HepG2 (cell line): ENCODE measurements around the gene MLLT11. TPM values are rescaled to one million over a fixed set of nuclear protein-coding genes. Genes with fewer than 3 reads are reported as not detected.
A peak's percentile ranks its signal among the peaks of the same experiment; 100 is the strongest.

ENCODE experiments used
- ATF1 ChIP-seq: IDR thresholded peaks from 2 replicates; pipeline ENCODE4 v1.6.1; 2016; ENCODE audit warnings: mild to moderate bottlenecking, control low read depth
- DNMT1 ChIP-seq: sonication (generic); formaldehyde crosslinking; IDR thresholded peaks from 2 replicates; pipeline ENCODE4 v1.5.1; 2020; ENCODE audit warnings: mild to moderate bottlenecking, missing genetic modification reagents
- HDAC6 ChIP-seq: fragments of 200-600 bp; sonication (generic); IDR thresholded peaks from 2 replicates; pipeline ENCODE4 v1.7.0; 2017; ENCODE audit warnings: mild to moderate bottlenecking, antibody characterized with exemption, low read length, low read depth
- KDM6A ChIP-seq: IDR thresholded peaks from 2 replicates; pipeline ENCODE4 v1.6.1; 2016; ENCODE audit warnings: low read depth
- MED13 ChIP-seq: sonication (generic); formaldehyde crosslinking; IDR thresholded peaks from 2 replicates; pipeline ENCODE4 v1.5.0; 2020; ENCODE audit warnings: missing genetic modification reagents
- PAF1 ChIP-seq: IDR thresholded peaks from 2 replicates; pipeline ENCODE4 v1.6.1; 2016; ENCODE audit warnings: missing genetic modification reagents, missing compliant biosample characterization
- PAX8 ChIP-seq: sonication (generic); formaldehyde crosslinking; IDR thresholded peaks from 2 replicates; pipeline ENCODE4 v1.8.0; 2022; ENCODE audit warnings: mild to moderate bottlenecking, missing genetic modification reagents, borderline replicate concordance
- TAF1 ChIP-seq: sonication (generic); formaldehyde crosslinking; IDR thresholded peaks from 2 replicates; pipeline ENCODE4 v1.4.0; 2020; ENCODE audit warnings: missing genetic modification reagents
- ZBTB1 ChIP-seq: sonication (generic); formaldehyde crosslinking; IDR thresholded peaks from 2 replicates; pipeline ENCODE4 v1.4.0; 2020; ENCODE audit warnings: missing genetic modification reagents, borderline replicate concordance
- ZNF124 ChIP-seq: sonication (generic); formaldehyde crosslinking; IDR thresholded peaks from 2 replicates; pipeline ENCODE4 v1.4.0; 2020; ENCODE audit warnings: missing genetic modification reagents
- ZNF180 ChIP-seq: sonication (generic); formaldehyde crosslinking; IDR thresholded peaks from 2 replicates; pipeline ENCODE4 v1.4.0; 2020; ENCODE audit warnings: low read depth, missing genetic modification reagents, borderline replicate concordance
- ZNF546 ChIP-seq: sonication (generic); formaldehyde crosslinking; conservative IDR thresholded peaks from 2 replicates; pipeline ENCODE4 v1.8.1; 2023; ENCODE audit warnings: mild to moderate bottlenecking, missing genetic modification reagents
- ZNF572 ChIP-seq: sonication (generic); formaldehyde crosslinking; IDR thresholded peaks from 2 replicates; pipeline ENCODE4 v1.5.1; 2020; ENCODE audit warnings: mild to moderate bottlenecking, missing genetic modification reagents
- ZNF720 ChIP-seq: sonication (generic); formaldehyde crosslinking; IDR thresholded peaks from 2 replicates; pipeline ENCODE4 v1.4.0; 2020; ENCODE audit warnings: missing genetic modification reagents
- ZNF839 ChIP-seq: sonication (generic); formaldehyde crosslinking; IDR thresholded peaks from 2 replicates; pipeline ENCODE4 v1.4.0; 2020; ENCODE audit warnings: missing genetic modification reagents, mild to moderate bottlenecking, borderline replicate concordance
- ZSCAN25 ChIP-seq: sonication (generic); formaldehyde crosslinking; IDR thresholded peaks from 2 replicates; pipeline ENCODE4 v1.8.0; 2022; ENCODE audit warnings: mild to moderate bottlenecking, missing genetic modification reagents
- polyA plus RNA-seq, 8 experiments: library from polyadenylated mRNA; depleted of rRNA in 3 of 8; stranded (reverse) in 7 of 8; unstranded in 1 of 8; fragments of >200 nt; fragmentation: Illumina TruSeq in 4 of 8; extraction: Trizol in 4 of 8; gene quantifications; 2 replicates each; pipeline versions ENCODE4 v1.2.1 to v1.2.3, GENCODE V29; 2011 to 2016; ENCODE audit warnings: low read depth in 4 of 8, missing spikeins in 1 of 8, mixed read lengths in 1 of 8; ENCODE audit not compliant: insufficient read depth in 1 of 8
- total RNA-seq, 5 experiments: library from RNA; depleted of rRNA; stranded (reverse); fragments of >200 nt; fragmentation: Illumina TruSeq; extraction: Trizol; gene quantifications; 2 replicates each; pipeline ENCODE4 v1.2.3, GENCODE V29; 2016; ENCODE audit warnings: low read depth in 1 of 5
- TF ChIP-seq, protein P1 (sequence below): sonication (generic); formaldehyde crosslinking; IDR thresholded peaks from 2 replicates; pipeline ENCODE4 v1.4.0; 2020; ENCODE audit warnings: missing genetic modification reagents
- TF ChIP-seq, protein P2 (sequence below): sonication (generic); formaldehyde crosslinking; IDR thresholded peaks from 2 replicates; pipeline ENCODE4 v1.8.1; 2023; ENCODE audit warnings: missing genetic modification reagents, inconsistent platforms, borderline replicate concordance
- TF ChIP-seq, protein P3 (sequence below): sonication (generic); formaldehyde crosslinking; IDR thresholded peaks from 2 replicates; pipeline ENCODE4 v1.4.0; 2020; ENCODE audit warnings: missing genetic modification reagents, mild to moderate bottlenecking, borderline replicate concordance
- TF ChIP-seq, protein P4 (sequence below): sonication (generic); formaldehyde crosslinking; IDR thresholded peaks from 2 replicates; pipeline ENCODE4 v1.5.0; 2020; ENCODE audit warnings: missing genetic modification reagents
- TF ChIP-seq, protein P5 (sequence below): sonication (generic); formaldehyde crosslinking; IDR thresholded peaks from 2 replicates; pipeline ENCODE4 v1.8.1; 2022; ENCODE audit warnings: low read depth, mild to moderate bottlenecking, missing genetic modification reagents
- TF ChIP-seq, protein P6 (sequence below): sonication (generic); formaldehyde crosslinking; IDR thresholded peaks from 2 replicates; pipeline ENCODE4 v1.8.1; 2023; ENCODE audit warnings: mild to moderate bottlenecking, missing genetic modification reagents, borderline replicate concordance

MLLT11 gene
- total and polyA plus RNA-seq, 2 of the 13 experiments (the other 11 are each of a cell fraction or from before 2014, with no cell fraction given): 0.21 to 0.22 TPM

DNA sequence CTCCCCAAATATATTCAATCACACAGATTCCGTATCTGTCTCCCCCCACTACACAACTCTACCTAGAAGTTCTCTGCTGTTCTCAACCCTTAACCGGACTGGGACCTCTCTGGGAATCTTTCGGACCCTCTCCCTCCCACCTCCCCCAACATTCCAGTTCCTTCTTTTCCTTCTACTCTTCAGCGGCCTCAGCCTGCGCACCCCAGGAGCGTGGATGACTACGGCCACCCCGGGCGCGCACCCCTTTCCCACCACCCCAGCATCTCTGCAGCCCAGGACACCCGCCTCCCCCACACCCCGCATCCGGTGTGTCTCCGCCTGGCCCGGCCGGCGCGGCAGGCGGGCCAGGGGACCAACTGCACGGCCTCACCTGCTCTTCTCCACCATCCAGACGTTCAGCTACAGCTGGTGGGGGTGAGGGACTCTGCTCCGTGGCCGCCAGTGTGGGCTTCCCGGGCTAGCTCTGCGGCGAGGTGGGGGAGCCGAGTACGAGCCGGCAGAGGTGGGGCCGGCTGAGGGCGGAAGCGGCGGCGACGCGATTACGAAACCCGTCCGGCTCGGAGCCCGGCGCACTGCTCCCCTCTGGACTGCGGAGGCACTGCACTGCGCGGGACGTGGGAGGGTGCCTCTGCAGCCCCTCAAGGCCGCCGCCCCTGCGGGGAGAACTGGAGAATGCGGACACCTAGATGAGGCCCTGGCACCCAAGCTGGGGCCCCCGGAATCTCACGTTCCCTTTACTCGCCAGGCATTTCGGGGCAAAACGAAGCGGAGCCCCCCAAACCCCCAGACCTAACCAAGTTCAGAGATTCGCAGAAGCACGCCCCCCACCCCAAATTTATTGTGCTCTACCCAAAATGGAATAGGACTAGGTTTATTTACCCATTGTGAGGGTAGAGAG lies 839 bp upstream of the MLLT11 start, which contains the start of gene CDC42SE1 (continued):
- TF ChIP-seq ZNF839 (CRISPR knock-in tag) (peak; percentile 87; the same call in 1 of the 2 replicates), ZNF546 (no peak), ZNF720 (CRISPR knock-in tag) (no peak), ATF1 (CRISPR knock-in tag) (no peak), HDAC6 (no peak), TAF1 (peak; percentile 45; the same call in 1 of the 2 replicates), ZBTB1 (CRISPR knock-in tag) (no peak), ZSCAN25 (CRISPR knock-in tag) (peak; percentile 91), PAF1 (CRISPR knock-in tag) (no peak), DNMT1 (CRISPR knock-in tag) (no peak), ZNF124 (CRISPR knock-in tag) (peak; percentile 69; the same call in 1 of the 2 replicates), KDM6A (no peak), MED13 (peak; percentile 24; the same call in 1 of the 2 replicates), PAX8 (CRISPR knock-in tag) (no peak), ZNF180 (CRISPR knock-in tag) (no peak), ZNF572 (CRISPR knock-in tag) (no peak; the same call in 1 of the 2 replicates)
- TF ChIP-seq, protein P1, sequence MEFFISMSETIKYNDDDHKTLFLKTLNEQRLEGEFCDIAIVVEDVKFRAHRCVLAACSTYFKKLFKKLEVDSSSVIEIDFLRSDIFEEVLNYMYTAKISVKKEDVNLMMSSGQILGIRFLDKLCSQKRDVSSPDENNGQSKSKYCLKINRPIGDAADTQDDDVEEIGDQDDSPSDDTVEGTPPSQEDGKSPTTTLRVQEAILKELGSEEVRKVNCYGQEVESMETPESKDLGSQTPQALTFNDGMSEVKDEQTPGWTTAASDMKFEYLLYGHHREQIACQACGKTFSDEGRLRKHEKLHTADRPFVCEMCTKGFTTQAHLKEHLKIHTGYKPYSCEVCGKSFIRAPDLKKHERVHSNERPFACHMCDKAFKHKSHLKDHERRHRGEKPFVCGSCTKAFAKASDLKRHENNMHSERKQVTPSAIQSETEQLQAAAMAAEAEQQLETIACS: no peak
- TF ChIP-seq, protein P2, sequence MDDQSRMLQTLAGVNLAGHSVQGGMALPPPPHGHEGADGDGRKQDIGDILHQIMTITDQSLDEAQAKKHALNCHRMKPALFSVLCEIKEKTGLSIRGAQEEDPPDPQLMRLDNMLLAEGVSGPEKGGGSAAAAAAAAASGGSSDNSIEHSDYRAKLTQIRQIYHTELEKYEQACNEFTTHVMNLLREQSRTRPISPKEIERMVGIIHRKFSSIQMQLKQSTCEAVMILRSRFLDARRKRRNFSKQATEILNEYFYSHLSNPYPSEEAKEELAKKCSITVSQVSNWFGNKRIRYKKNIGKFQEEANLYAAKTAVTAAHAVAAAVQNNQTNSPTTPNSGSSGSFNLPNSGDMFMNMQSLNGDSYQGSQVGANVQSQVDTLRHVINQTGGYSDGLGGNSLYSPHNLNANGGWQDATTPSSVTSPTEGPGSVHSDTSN (CRISPR knock-in tag): no peak
- TF ChIP-seq, protein P3, sequence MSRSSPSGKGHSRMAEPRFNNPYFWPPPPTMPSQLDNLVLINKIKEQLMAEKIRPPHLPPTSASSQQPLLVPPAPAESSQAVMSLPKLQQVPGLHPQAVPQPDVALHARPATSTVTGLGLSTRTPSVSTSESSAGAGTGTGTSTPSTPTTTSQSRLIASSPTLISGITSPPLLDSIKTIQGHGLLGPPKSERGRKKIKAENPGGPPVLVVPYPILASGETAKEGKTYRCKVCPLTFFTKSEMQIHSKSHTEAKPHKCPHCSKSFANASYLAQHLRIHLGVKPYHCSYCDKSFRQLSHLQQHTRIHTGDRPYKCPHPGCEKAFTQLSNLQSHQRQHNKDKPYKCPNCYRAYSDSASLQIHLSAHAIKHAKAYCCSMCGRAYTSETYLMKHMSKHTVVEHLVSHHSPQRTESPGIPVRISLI (CRISPR knock-in tag): no peak
- TF ChIP-seq, protein P4, sequence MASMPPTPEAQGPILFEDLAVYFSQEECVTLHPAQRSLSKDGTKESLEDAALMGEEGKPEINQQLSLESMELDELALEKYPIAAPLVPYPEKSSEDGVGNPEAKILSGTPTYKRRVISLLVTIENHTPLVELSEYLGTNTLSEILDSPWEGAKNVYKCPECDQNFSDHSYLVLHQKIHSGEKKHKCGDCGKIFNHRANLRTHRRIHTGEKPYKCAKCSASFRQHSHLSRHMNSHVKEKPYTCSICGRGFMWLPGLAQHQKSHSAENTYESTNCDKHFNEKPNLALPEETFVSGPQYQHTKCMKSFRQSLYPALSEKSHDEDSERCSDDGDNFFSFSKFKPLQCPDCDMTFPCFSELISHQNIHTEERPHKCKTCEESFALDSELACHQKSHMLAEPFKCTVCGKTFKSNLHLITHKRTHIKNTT (CRISPR knock-in tag): no peak
- TF ChIP-seq, protein P5, sequence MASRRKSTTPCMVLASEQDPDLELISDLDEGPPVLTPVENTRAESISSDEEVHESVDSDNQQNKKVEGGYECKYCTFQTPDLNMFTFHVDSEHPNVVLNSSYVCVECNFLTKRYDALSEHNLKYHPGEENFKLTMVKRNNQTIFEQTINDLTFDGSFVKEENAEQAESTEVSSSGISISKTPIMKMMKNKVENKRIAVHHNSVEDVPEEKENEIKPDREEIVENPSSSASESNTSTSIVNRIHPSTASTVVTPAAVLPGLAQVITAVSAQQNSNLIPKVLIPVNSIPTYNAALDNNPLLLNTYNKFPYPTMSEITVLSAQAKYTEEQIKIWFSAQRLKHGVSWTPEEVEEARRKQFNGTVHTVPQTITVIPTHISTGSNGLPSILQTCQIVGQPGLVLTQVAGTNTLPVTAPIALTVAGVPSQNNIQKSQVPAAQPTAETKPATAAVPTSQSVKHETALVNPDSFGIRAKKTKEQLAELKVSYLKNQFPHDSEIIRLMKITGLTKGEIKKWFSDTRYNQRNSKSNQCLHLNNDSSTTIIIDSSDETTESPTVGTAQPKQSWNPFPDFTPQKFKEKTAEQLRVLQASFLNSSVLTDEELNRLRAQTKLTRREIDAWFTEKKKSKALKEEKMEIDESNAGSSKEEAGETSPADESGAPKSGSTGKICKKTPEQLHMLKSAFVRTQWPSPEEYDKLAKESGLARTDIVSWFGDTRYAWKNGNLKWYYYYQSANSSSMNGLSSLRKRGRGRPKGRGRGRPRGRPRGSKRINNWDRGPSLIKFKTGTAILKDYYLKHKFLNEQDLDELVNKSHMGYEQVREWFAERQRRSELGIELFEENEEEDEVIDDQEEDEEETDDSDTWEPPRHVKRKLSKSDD (CRISPR knock-in tag): peak; percentile 51; the same call in 1 of the 2 replicates
- TF ChIP-seq, protein P6, sequence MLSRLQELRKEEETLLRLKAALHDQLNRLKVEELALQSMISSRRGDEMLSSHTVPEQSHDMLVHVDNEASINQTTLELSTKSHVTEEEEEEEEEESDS (CRISPR knock-in tag): no peak
